ENCODE data around the gene PTK6. TPM values are rescaled to one million over a fixed set of nuclear protein-coding genes. Genes with fewer than 3 reads are reported as not detected.

The PTK6 gene
- total and polyA plus RNA-seq, 2 of the 13 experiments (the other 11 are each of a cell fraction or from before 2014, with no cell fraction given) = 0.08 TPM; not detected in 1

DNA sequence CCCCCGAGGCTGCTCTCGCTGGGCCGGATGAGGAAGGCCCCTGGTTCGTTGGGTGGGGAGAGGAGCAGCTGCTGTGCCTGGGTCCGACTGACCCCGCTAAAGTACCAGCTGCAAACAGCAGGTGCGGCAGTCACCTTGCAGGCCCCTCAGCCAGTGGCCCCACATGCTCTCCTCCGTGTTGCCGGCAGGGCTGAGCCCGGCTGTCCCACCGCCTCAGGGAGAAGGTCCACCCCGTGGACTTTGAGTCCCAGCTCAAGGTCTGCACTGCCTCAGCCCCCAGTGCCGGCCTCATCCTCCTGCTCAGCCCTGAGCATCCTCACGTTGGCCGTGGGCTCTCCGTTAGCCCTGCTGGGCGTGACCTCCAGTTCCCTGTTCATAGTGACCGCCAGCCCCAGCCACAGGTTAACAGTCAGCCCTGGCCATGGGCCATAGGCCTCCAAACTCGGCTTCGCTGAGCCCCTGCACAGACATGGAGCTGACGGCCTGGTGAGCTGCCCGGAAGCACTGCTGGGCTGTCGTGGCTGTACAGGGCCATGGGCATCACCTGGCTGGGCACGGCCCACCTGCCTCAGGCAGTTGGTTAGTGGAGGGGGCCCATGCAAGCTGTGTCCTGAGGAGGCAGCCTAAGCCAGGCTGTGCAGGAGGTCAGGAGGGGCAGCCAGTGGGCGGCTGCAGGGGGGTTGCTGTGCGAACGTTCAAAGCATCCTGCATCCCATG, 7.2 kb upstream of the PTK6 start (continued):
- TF ChIP-seq SP1 (IDR thresholded peaks at IDR 0.05) (no peak), SP1 (CRISPR knock-in tag; IDR thresholded peaks at IDR 0.05) (0 out of 2 replicates have a peak, but pooled peaks have one; percentile 32), ZSCAN21 (CRISPR knock-in tag; IDR thresholded peaks at IDR 0.05; ENCODE audit: borderline replicate concordance) (no peak), ZNF234 (CRISPR knock-in tag; conservative IDR thresholded peaks at IDR 0.05) (no peak), TP53 (CRISPR knock-in tag; conservative IDR thresholded peaks at IDR 0.05) (no peak), HCFC1 (IDR thresholded peaks at IDR 0.05; ENCODE audit: low read depth, low read length) (no peak), ZNF839 (CRISPR knock-in tag; IDR thresholded peaks at IDR 0.05; ENCODE audit: borderline replicate concordance) (no peak), NCOA2 (CRISPR knock-in tag; IDR thresholded peaks at IDR 0.05) (no peak), ZNF414 (CRISPR knock-in tag; IDR thresholded peaks at IDR 0.05) (0 out of 2 replicates have a peak, but pooled peaks have one; percentile 52), AGO2 (optimal IDR thresholded peaks at IDR 0.05; ENCODE audit: low read depth, low read length) (no peak), TSC22D2 (CRISPR knock-in tag; IDR thresholded peaks at IDR 0.05; ENCODE audit: borderline replicate concordance) (0 out of 2 replicates have a peak, but pooled peaks have one; percentile 25), NR2F1 (CRISPR knock-in tag; IDR thresholded peaks at IDR 0.05) (no peak), KDM3A (CRISPR knock-in tag; IDR thresholded peaks at IDR 0.05; ENCODE audit: low read depth) (no peak), BORCS8-MEF2B (CRISPR knock-in tag; IDR thresholded peaks at IDR 0.05) (0 out of 2 replicates have a peak, but pooled peaks have one; percentile 41), ZNF776 (CRISPR knock-in tag; IDR thresholded peaks at IDR 0.05) (no peak), ZNF260 (CRISPR knock-in tag; IDR thresholded peaks at IDR 0.05; ENCODE audit: borderline replicate concordance, low read depth) (no peak), ZNF343 (CRISPR knock-in tag; IDR thresholded peaks at IDR 0.05) (peak; percentile 35; the same call in 1 of the 2 replicates), TBX3 (IDR thresholded peaks at IDR 0.05; ENCODE audit: borderline replicate concordance) (peak; percentile 11; the same call in 1 of the 2 replicates), ZZZ3 (CRISPR knock-in tag; IDR thresholded peaks at IDR 0.05; ENCODE audit: borderline replicate concordance) (no peak), ZNF891 (CRISPR knock-in tag; IDR thresholded peaks at IDR 0.05) (no peak; the same call in 1 of the 2 replicates), HNF1B (CRISPR knock-in tag; IDR thresholded peaks at IDR 0.05) (peak; percentile 46; the same call in 1 of the 2 replicates), ZNF430 (CRISPR knock-in tag; IDR thresholded peaks at IDR 0.05) (peak; percentile 27; the same call in 1 of the 2 replicates)
- TF ChIP-seq, protein P1, sequence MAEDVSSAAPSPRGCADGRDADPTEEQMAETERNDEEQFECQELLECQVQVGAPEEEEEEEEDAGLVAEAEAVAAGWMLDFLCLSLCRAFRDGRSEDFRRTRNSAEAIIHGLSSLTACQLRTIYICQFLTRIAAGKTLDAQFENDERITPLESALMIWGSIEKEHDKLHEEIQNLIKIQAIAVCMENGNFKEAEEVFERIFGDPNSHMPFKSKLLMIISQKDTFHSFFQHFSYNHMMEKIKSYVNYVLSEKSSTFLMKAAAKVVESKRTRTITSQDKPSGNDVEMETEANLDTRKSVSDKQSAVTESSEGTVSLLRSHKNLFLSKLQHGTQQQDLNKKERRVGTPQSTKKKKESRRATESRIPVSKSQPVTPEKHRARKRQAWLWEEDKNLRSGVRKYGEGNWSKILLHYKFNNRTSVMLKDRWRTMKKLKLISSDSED (CRISPR knock-in tag; IDR thresholded peaks at IDR 0.05) = no peak
- TF ChIP-seq, protein P2, sequence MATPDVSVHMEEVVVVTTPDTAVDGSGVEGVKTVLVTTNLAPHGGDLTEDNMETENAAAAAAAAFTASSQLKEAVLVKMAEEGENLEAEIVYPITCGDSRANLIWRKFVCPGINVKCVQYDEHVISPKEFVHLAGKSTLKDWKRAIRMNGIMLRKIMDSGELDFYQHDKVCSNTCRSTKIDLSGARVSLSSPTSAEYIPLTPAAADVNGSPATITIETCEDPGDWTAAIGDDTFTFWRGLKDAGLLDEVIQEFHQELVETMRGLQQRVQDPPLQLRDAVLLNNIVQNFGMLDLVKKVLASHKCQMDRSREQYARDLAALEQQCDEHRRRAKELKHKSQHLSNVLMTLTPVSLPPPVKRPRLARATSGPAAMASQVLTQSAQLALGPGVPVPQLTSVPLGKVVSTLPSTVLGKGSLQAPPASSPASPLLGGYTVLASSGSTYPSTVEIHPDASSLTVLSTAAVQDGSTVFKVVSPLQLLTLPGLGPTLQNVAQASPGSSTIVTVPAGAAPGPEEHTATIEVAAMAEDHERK (CRISPR knock-in tag; IDR thresholded peaks at IDR 0.05; ENCODE audit: low read depth) = no peak

All from HepG2 (cell line).